SKM-1 treated with dmso at 0.1 percent for 144 hours (cell line): Measurements from ENCODE around the gene XYLT1.

Source experiments
- DNase-seq: peaks from one replicate; lab custom pipeline; 2025; ENCODE audit not compliant: unreplicated experiment; lab: John Stamatoyannopoulos, UW

The XYLT1 gene

DNA sequence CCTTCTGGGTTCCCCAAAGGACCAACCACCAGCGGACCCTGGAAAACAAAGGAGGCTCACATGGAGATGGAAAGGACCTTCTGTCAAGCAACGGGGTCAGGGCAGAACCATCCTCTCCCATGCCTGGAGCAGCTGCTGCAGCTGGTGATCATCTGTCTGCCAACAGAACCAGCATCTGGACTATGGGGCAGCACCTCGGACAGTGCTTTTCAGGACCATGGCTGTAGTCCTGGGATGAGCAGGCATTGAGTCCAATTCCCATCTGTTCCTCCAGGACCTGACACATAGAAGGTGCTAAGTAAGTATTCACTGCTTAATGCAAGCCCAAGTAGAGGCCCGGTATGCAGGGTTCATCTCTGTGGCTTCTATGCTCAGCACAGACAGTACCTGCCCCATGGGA is 304.7 kb downstream of the XYLT1 start:
- no peak for DNase-seq

- DNase-seq, result no peak
Measured at GRCh38 chr16:17162560-17162959, 308.2 kb downstream of the XYLT1 start.

GRCh38 chr16:17160920-17161431 is 309.8 kb downstream of the XYLT1 start:
- no peak for DNase-seq

DNA sequence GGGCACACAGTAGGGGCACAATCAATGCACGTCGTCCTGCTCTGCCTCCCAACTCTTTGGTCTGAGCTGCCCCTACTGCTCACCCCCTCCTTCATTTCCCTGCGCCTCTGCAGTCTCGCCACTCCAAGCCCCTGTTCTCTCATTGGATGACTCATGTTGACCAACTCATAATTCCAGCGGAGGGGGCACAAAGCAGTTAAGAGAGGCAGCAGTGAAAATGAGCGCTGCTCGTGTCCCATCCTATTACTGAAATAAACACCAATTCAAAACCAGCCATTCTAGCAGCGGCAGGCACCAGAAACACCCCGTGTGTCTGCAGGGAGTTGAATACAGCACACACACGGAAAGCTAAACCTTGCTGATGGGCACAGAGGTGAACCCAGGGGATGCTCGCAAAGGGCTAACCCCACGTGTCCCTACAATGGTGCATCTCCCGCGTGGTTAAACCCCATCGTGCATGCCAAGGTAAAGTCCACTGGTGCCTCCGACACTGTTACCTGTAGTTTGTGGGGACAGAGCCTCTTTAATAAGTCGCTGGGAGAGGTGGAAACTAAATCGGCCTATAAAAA is 310.4 kb downstream of the XYLT1 start:
- no peak for DNase-seq

- no peak for DNase-seq
Measured at GRCh38 chr16:17159617-17160016, 311.1 kb downstream of the XYLT1 start.

DNA sequence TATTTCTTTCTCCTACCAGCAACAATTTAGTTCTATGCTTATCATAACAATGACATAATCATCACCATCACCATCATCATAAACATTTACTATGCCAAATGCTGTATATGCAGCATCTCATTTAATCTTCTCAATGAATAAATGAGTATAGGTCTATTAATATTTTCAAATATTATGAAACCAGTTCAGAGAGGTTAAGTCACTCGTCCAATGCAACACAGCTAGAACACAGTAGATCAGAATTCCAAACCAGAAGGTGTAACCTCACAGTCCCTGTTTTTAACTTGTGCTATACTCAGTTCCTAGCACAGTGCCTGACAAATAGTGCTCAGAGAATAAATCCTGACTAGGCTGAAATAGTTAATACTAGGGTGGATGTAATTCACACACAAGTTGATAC is 314.8 kb downstream of the XYLT1 start:
- DNase-seq, result no peak

DNA sequence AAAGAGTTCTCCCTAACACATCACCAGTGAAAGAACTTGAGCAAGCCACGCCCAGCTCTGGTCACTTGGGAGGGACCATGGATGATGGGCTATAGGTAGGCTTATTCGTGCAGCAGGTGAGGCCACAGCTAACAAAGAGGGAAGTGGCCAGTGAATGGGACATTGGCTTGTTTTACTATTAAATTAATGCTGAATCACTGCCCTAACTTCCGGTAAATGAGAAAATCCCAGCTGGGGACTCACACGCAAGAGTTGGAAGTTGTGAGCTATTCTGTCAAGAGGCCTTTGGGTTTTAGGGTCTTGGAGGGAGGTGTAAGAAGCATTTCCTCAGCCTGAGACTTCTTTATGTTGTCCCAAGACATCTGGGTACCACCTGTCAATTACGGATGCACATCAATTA is 315.3 kb downstream of the XYLT1 start:
- no peak for DNase-seq

- no peak for DNase-seq
Measured at GRCh38 chr16:17154981-17155380, 315.8 kb downstream of the XYLT1 start.

DNA sequence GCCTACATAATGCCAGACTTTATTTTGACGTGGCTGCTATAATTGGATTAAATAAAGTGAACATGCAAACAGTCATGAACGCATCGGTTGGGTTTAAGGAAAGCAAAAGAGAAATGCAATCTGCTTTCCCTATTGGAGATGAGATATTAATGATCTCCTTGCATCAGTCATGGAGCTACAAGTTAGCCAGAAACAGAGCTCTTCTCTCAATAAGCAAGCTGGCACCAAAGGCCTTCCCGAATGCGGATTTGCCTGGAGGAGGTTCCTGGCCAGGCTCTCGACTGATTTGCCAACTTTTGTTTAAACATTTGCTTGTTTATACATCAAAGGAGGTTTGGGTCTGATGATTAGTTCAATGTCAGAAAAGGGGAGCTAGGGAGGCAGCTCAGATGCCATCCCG is 318.4 kb downstream of the XYLT1 start:
- no peak for DNase-seq

- no peak for DNase-seq
Measured at GRCh38 chr16:17151335-17151734, 319.4 kb downstream of the XYLT1 start.

- no peak for DNase-seq
Measured at GRCh38 chr16:17149904-17150483, 320.8 kb downstream of the XYLT1 start.

- no peak for DNase-seq
Measured at GRCh38 chr16:17147942-17148341, 322.8 kb downstream of the XYLT1 start.

GRCh38 chr16:17145029-17145428 is 325.7 kb downstream of the XYLT1 start:
- DNase-seq, result no peak

DNA sequence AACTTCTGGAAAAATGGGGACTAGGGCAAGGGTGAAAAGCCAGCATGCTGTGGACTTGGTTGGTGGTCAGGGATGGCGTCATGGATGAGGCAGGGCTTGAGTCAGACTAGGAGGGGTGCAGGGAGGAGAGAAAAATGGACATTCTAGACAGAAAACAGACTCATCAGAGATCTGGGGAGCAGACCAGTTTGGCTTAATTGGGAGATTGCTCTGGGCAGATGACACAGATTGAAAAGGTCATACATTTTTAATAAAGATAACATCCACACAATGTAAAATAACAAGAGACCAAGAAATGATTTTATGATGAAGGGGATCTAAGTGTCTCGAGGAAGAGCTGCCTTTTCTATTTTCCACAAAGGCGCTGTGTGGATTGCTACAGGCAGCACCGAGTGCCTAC is 326.3 kb downstream of the XYLT1 start:
- DNase-seq, result no peak

GRCh38 chr16:17143546-17144419 is 327.0 kb downstream of the XYLT1 start:
- DNase-seq, result no peak

DNA sequence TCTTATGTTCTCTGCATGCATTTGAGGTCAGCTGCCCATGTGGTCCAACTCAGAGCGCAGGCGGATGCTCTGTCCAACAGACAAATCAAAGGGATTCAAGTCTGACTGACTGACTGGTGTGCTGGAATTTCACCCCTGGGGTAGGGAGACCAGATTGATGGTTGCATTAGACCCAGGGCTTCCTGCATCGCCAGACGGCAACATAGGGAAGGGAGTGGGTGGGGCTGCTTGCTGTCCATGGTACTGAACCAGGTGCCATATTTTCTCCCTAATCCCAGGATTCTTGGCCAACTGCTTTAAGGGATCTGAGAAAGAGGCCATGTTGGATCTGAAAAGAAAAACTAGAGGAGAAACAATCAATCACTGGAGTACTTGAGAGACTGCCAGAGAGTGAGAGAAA is 332.0 kb downstream of the XYLT1 start:
- no peak for DNase-seq

- DNase-seq, result no peak
Measured at GRCh38 chr16:17135439-17135838, 335.3 kb downstream of the XYLT1 start.

DNA sequence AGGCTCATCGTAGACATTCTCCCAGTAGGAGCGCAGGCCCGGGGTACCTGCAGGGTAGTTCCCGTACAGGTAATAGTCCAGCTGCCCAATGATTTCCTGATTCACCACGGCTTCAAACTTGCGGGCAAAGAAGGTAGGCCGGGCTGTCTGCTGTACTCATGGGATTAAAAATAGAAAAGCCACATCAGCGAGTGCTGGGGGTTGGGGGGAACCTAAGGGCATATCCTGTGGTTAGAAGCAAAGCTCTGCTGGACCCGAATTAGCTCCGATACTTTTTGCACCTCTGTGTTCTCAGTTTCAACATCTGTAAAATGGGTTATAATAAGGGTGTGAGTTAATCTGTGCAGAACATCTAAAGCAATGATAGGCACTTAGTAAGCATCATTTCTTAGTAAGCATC is 336.2 kb downstream of the XYLT1 start:
- no peak for DNase-seq

- no peak for DNase-seq
Measured at GRCh38 chr16:17133851-17134250, 336.9 kb downstream of the XYLT1 start.

DNA sequence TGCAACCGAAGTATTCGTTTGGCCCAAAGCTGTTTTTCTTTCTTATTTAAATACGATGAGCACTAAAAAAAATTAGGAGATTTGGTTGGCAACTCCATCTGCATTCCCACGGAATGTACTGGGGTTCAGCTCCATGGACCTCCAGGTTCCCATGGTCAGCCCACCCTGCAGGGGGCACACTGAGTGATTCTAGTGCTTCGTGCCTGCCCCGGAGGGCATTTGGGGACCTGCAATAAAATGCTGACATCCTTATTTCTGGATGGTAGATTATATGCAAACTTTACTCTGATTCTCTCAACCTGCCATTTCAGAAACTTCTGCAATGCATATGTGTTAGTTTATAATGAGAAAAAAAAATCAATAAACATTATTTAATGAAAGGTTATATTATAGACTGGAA is 339.4 kb downstream of the XYLT1 start:
- DNase-seq, result no peak

DNA sequence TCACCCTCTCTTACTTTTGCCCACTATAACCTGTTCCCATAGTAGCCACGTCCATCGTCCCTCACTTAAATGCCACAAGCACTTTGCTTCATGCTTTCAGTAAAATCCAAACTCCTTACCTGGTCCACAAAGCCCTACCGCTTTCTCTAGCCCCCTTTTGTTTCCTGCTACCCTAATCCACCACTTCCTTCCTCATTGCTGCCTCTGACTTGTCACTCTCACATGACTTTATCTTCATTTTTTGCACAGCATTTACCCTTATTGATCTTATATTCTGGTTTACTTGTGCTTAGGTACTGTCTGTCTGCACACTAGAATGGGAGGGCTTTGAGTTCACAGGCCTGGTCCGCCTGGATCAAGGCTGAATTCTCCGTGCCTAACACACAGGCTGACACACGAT is 340.0 kb downstream of the XYLT1 start:
- no peak for DNase-seq

- no peak for DNase-seq
Measured at GRCh38 chr16:17129971-17130370, 340.8 kb downstream of the XYLT1 start.
